HCT116 (cell line): ENCODE data around the gene WFDC8. TPM values are rescaled to one million over a fixed set of nuclear protein-coding genes. Genes with fewer than 3 reads are reported as not detected.

Experiments
- ATAC-seq: fragments of 200-7000 bp; cut with Tn5 transposase; 2 replicates; pipeline ENCODE4 v1.9.1; 2020; ENCODE audit warnings: mild to moderate bottlenecking, moderate library complexity
- BruUV-seq: library from RNA; stranded (reverse); fragments of 400-500 nt; replicated peaks from 2 replicates; lab custom pipeline; 2021; lab: Mats Ljungman, UMichigan
- CTCF ChIA-PET: fragments of 300-600 bp; sonication (Branson Sonifier 250); formaldehyde crosslinking; loops from one replicate; lab custom pipeline; 2021; ENCODE audit warnings: antibody characterized with exemption; lab: Charles Lee
- POLR2A ChIA-PET: fragments of 300-600, 350-600 bp; sonication (Branson Sonifier 250); formaldehyde crosslinking; loops from one replicate; lab custom pipeline; 2021; ENCODE audit warnings: antibody characterized with exemption; lab: Charles Lee
- RAD21 ChIA-PET, 2 experiments: fragments of 300-600 bp; sonication (Branson Sonifier 250); formaldehyde crosslinking; loops; one replicate each; lab custom pipeline; 2023; ENCODE audit warnings: low total read pairs in 2 of 2; ENCODE audit not compliant: uncharacterized antibody in 2 of 2, unreplicated experiment in 2 of 2, low non-redundant PET in 1 of 2; lab: Charles Lee
- DNase-seq: peaks from one replicate; pipeline ENCODE4 v3.0.0-alpha.2; 2010; ENCODE audit warnings: low read depth, low spot score
- H2AFZ ChIP-seq: fragments of 200-600 bp; shearing (Covaris generic), sonication (generic); 2 replicates; pipeline ENCODE4 v1.6.1; 2017; ENCODE audit warnings: low read depth, mixed run types, mixed read lengths, antibody characterized with exemption, low read length; ENCODE audit not compliant: poor library complexity, severe bottlenecking
- H3K27ac ChIP-seq: 2 replicates; pipeline ENCODE4 v1.5.1; 2012; ENCODE audit warnings: low read depth, low read length
- H3K27me3 ChIP-seq: fragments of 200-600 bp; sonication (generic); 2 replicates; pipeline ENCODE4 v1.6.1; 2016; ENCODE audit warnings: mixed run types, low read length, mixed read lengths; ENCODE audit not compliant: insufficient read depth
- H3K36me3 ChIP-seq, 2 experiments: fragments of 200-500 bp in 1 of 2; fragments of 200-600 bp in 1 of 2; sonication (Bioruptor generic) in 1 of 2; sonication (generic) in 1 of 2; 2 replicates each; pipeline versions ENCODE4 v1.5.1 to v1.6.1; 2014 to 2016; ENCODE audit warnings: low read length in 2 of 2, inconsistent platforms in 1 of 2, mixed read lengths in 1 of 2, mixed run types in 1 of 2; ENCODE audit not compliant: insufficient read depth in 2 of 2, control insufficient read depth in 1 of 2
- H3K4me1 ChIP-seq, 2 experiments: fragments of 200-600 bp in 1 of 2; sonication (generic) in 1 of 2; 2 replicates each; pipeline versions ENCODE4 v1.5.1 to v1.6.1; 2012 to 2017; ENCODE audit warnings: low read length in 2 of 2, inconsistent platforms in 1 of 2, mild to moderate bottlenecking in 1 of 2, mixed read lengths in 1 of 2, mixed run types in 1 of 2, moderate library complexity in 1 of 2; ENCODE audit not compliant: insufficient read depth in 2 of 2, control insufficient read depth in 1 of 2
- H3K4me2 ChIP-seq: fragments of 200-600 bp; sonication (generic); 2 replicates; pipeline ENCODE4 v1.6.1; 2017; ENCODE audit warnings: mixed run types, low read length, mixed read lengths
- H3K4me3 ChIP-seq, 2 experiments: fragments of 200-600 bp in 1 of 2; sonication (generic) in 1 of 2; replicated peaks in 1 of 2; 2 replicates each; pipeline ENCODE4 v1.5.1; 2011 to 2016; ENCODE audit warnings: low read length in 2 of 2, control low read depth in 1 of 2, low read depth in 1 of 2, mild to moderate bottlenecking in 1 of 2, mixed read lengths in 1 of 2, mixed run types in 1 of 2
- H3K79me2 ChIP-seq: fragments of 200-600 bp; sonication (generic); 2 replicates; pipeline ENCODE4 v1.6.1; 2017; ENCODE audit warnings: mild to moderate bottlenecking, mixed run types, low read length, moderate library complexity, mixed read lengths; ENCODE audit not compliant: insufficient read depth
- H3K9ac ChIP-seq: fragments of 200-600 bp; sonication (generic); 2 replicates; pipeline ENCODE4 v1.6.1; 2016; ENCODE audit warnings: low read length, mixed read lengths
- H3K9me2 ChIP-seq: fragments of 200-600 bp; sonication (generic), shearing (Covaris generic); 2 replicates; pipeline ENCODE4 v1.6.1; 2017; ENCODE audit warnings: mixed run types, mild to moderate bottlenecking, moderate library complexity; ENCODE audit not compliant: insufficient read depth
- H3K9me3 ChIP-seq, 2 experiments: fragments of 200-500 bp in 1 of 2; fragments of 200-600 bp in 1 of 2; sonication (Bioruptor generic) in 1 of 2; sonication (generic) in 1 of 2; 2 replicates each; pipeline ENCODE4 v1.6.1; 2014 to 2017; ENCODE audit warnings: low read length in 2 of 2, mixed read lengths in 2 of 2, inconsistent platforms in 1 of 2, low read depth in 1 of 2, mild to moderate bottlenecking in 1 of 2, mixed run types in 1 of 2, moderate library complexity in 1 of 2; ENCODE audit not compliant: control insufficient read depth in 1 of 2, insufficient read depth in 1 of 2
- H4K20me1 ChIP-seq: fragments of 200-600 bp; sonication (generic), shearing (Covaris generic); 2 replicates; pipeline ENCODE4 v1.6.1; 2017; ENCODE audit warnings: mixed run types, mild to moderate bottlenecking, moderate library complexity; ENCODE audit not compliant: insufficient read depth
- CEBPB ChIP-seq: IDR thresholded peaks from 2 replicates; pipeline ENCODE4 v1.6.1; 2012; ENCODE audit warnings: low read depth
- intact Hi-C: fragments of 100-400 bp; cut with micrococcal nuclease; formaldehyde crosslinking; loops from 2 replicates; pipeline ENCODE4 v1.10.0; 2022
- total RNA-seq: library from RNA; stranded (reverse); gene quantifications from one replicate; pipeline ENCODE4 v1.2.1, GENCODE V29; 2021; ENCODE audit not compliant: unreplicated experiment
- TF ChIP-seq, protein P1 (sequence below): IDR thresholded peaks from 2 replicates; pipeline ENCODE4 v1.6.1; 2012; ENCODE audit warnings: low read depth

WFDC8 gene
- total RNA-seq, 1 experiment from 2014 or later, result not detected

DNA sequence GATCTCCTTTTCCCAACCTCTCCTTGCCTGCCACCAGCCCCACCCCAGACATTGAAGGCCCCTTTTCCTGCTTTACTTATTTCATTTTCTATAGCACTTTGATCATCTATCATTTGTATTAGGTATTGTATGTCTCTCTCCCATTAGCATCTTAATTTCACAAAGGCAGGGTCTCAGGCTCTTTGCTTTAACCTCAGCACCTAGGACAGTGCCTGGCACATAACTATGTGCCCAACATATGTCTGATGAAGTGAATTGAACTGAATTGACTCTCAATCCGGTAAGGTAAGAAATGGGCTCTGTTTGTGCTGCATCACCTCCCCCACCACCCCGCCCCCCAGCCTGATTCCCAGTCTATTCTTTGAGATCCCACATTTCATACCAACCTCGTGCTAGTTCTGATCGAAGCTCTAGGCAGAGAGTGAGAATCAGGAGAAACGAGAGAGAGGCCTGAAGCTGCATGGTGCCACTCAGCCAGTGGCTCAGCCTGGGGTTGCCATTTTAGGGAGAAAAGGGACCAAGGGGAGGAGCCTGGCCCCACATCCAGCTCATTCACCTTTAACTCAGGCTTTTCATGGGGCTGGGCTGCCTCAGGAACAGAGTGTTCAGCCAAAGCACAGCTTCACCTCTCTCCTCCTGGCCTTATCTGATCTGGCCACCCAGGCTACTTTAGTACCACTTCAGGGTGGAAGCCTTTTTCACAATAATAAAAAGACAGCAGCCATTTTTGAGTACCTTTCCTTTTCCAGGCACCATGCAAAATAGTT lies 63.8 kb downstream of the WFDC8 start, which contains the start of gene SPINT3:
Gene SPINT3 (minus strand): TSS at position 476 of the 767 bp plus-strand sequence. CDS start 14 bp downstream, at position 462.
- POLR2A ChIA-PET, result interaction anchor here (0.9 kb wide), 1 partner anchor 30 kb away, joined by 3 read pairs; no protein-coding TSS in a partner anchor

More for the DNA sequence above, 63.8 kb downstream of the WFDC8 start, which contains the start of gene SPINT3:
- Histone ChIP-seq H3K9ac (no peak within 1 kb of the TSS), H3K9me2 (no peaks in the 10 kb centered on the region), H4K20me1 (no peaks in the 10 kb centered on the region), H3K27ac (no peak within 1 kb of the TSS), H3K27me3 (peaks cover 19% of the 10 kb centered on the region; the same call in 1 of the 2 replicates), H3K36me3 (no peaks in the 10 kb centered on the region), H3K9me3 (no peaks in the 10 kb centered on the region), H3K4me1 (peaks cover 0 to 5% of the 10 kb centered on the region in 2 experiments; a peak in 1 of 4 replicates), H2AFZ (no peak within 1 kb of the TSS), H3K79me2 (no peaks in the 10 kb centered on the region), H3K4me2 (no peak within 1 kb of the TSS), H3K4me3 (no peak within 1 kb of the TSS)
- no peak for DNase-seq
- TF ChIP-seq, protein P1, sequence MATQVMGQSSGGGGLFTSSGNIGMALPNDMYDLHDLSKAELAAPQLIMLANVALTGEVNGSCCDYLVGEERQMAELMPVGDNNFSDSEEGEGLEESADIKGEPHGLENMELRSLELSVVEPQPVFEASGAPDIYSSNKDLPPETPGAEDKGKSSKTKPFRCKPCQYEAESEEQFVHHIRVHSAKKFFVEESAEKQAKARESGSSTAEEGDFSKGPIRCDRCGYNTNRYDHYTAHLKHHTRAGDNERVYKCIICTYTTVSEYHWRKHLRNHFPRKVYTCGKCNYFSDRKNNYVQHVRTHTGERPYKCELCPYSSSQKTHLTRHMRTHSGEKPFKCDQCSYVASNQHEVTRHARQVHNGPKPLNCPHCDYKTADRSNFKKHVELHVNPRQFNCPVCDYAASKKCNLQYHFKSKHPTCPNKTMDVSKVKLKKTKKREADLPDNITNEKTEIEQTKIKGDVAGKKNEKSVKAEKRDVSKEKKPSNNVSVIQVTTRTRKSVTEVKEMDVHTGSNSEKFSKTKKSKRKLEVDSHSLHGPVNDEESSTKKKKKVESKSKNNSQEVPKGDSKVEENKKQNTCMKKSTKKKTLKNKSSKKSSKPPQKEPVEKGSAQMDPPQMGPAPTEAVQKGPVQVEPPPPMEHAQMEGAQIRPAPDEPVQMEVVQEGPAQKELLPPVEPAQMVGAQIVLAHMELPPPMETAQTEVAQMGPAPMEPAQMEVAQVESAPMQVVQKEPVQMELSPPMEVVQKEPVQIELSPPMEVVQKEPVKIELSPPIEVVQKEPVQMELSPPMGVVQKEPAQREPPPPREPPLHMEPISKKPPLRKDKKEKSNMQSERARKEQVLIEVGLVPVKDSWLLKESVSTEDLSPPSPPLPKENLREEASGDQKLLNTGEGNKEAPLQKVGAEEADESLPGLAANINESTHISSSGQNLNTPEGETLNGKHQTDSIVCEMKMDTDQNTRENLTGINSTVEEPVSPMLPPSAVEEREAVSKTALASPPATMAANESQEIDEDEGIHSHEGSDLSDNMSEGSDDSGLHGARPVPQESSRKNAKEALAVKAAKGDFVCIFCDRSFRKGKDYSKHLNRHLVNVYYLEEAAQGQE, result peak; percentile 53
- no peak for TF ChIP-seq CEBPB
- intact Hi-C loops, result no loop called here
- ChIA-PET RAD21 (no interaction called here), CTCF (no interaction called here)
- no TSS peak for BruUV-seq
- ATAC-seq, result no peak
